HEK293T (cell line): ENCODE results near the gene INSM1.

ENCODE experiments used
- SUZ12 ChIP-seq: fragments of 450-650 bp; IDR thresholded peaks from 2 replicates; pipeline ENCODE4 v1.6.1; 2016; ENCODE audit warnings: mild to moderate bottlenecking
- TARDBP ChIP-seq: fragments of 450-650 bp; IDR thresholded peaks from 2 replicates; pipeline ENCODE4 v1.6.1; 2016

DNA sequence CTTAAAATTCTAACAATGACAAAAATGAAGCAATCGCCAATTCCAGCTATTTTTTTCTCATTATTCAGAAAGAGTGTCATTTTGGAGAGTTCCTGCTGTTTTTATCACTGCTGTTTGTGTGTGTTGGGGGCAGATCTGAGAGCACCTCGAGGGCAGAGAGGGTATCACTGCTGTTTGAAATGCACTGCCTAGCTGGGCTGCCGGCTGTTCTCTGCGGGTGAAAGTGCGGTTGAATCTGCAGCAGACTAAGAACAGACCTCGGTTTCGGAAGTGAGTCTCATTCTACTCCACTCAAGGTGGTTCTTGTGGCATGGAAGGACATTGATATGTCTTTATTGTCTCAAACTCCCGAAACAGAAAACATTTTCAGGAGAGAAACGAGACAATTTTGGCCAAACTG is 18.3 kb downstream of the INSM1 start:
- TF ChIP-seq TARDBP (no peak), SUZ12 (no peak)
